Astrocyte (in vitro differentiated cells and primary cell): Measurements from ENCODE around the gene PTH1R. TPM values are rescaled to one million over a fixed set of nuclear protein-coding genes. Genes with fewer than 3 reads are reported as not detected.

Source experiments
- DNase-seq: peaks from one replicate; pipeline ENCODE4 v3.0.0-alpha.2; 2010; ENCODE audit warnings: low read depth
- FAIRE-seq: peaks from 2 replicates; lab custom pipeline; 2011; peaks lifted over from hg19 to GRCh38; lab: Jason Lieb, UNC
- H2AFZ ChIP-seq: 2 replicates; pipeline ENCODE4 v1.6.0; 2012; ENCODE audit warnings: low read depth, low read length, inconsistent platforms
- H3K27ac ChIP-seq: 2 replicates; pipeline ENCODE4 v1.5.1; 2011; ENCODE audit warnings: low read depth, low read length, inconsistent platforms
- H3K27me3 ChIP-seq: 2 replicates; pipeline ENCODE4 v1.6.0; 2011; ENCODE audit warnings: low read length, inconsistent platforms; ENCODE audit not compliant: insufficient read depth
- H3K36me3 ChIP-seq: 2 replicates; pipeline ENCODE4 v1.5.1; 2011; ENCODE audit warnings: low read length, inconsistent platforms; ENCODE audit not compliant: insufficient read depth
- H3K4me1 ChIP-seq: 2 replicates; pipeline ENCODE4 v1.5.1; 2011; ENCODE audit warnings: low read length, inconsistent platforms; ENCODE audit not compliant: insufficient read depth
- H3K4me2 ChIP-seq: 2 replicates; pipeline ENCODE4 v1.6.0; 2012; ENCODE audit warnings: low read length, inconsistent platforms
- H3K4me3 ChIP-seq: 2 replicates; pipeline ENCODE4 v1.5.1; 2011; ENCODE audit warnings: low read depth, mild to moderate bottlenecking, low read length, inconsistent platforms; ENCODE audit not compliant: insufficient read depth
- H3K79me2 ChIP-seq: 2 replicates; pipeline ENCODE4 v1.6.0; 2012; ENCODE audit warnings: mild to moderate bottlenecking, low read length, inconsistent platforms; ENCODE audit not compliant: insufficient read depth
- H3K9ac ChIP-seq: 2 replicates; pipeline ENCODE4 v1.6.0; 2012; ENCODE audit warnings: mild to moderate bottlenecking, low read length, inconsistent platforms
- H3K9me3 ChIP-seq: 2 replicates; pipeline ENCODE4 v1.5.1; 2012; ENCODE audit warnings: low read depth, mild to moderate bottlenecking, low read length, inconsistent platforms; ENCODE audit not compliant: insufficient read depth
- H4K20me1 ChIP-seq: 2 replicates; pipeline ENCODE4 v1.6.0; 2012; ENCODE audit warnings: low read length, inconsistent platforms; ENCODE audit not compliant: insufficient read depth
- H3K27ac Mint-ChIP-seq: one replicate; pipeline ENCODE4 v1.8.0; 2021; ENCODE audit warnings: mild to moderate bottlenecking, mixed read lengths; ENCODE audit not compliant: unreplicated experiment
- H3K27me3 Mint-ChIP-seq: one replicate; pipeline ENCODE4 v1.8.0; 2021; ENCODE audit warnings: low read depth, mixed read lengths; ENCODE audit not compliant: unreplicated experiment
- H3K36me3 Mint-ChIP-seq: one replicate; pipeline ENCODE4 v1.8.0; 2021; ENCODE audit warnings: low read depth, mixed read lengths; ENCODE audit not compliant: unreplicated experiment
- H3K4me1 Mint-ChIP-seq: one replicate; pipeline ENCODE4 v1.8.0; 2021; ENCODE audit warnings: low read depth, mixed read lengths; ENCODE audit not compliant: unreplicated experiment
- H3K4me3 Mint-ChIP-seq: one replicate; pipeline ENCODE4 v1.8.0; 2021; ENCODE audit warnings: mild to moderate bottlenecking, moderate library complexity, mixed read lengths; ENCODE audit not compliant: unreplicated experiment
- H3K9me3 Mint-ChIP-seq: one replicate; pipeline ENCODE4 v1.8.0; 2021; ENCODE audit warnings: mild to moderate bottlenecking, mixed read lengths; ENCODE audit not compliant: unreplicated experiment
- EZH2 ChIP-seq: IDR thresholded peaks from 2 replicates; pipeline ENCODE4 v1.6.1; 2012; ENCODE audit warnings: mild to moderate bottlenecking, low read length, inconsistent platforms; ENCODE audit not compliant: insufficient read depth
- total RNA-seq: library from RNA; stranded (reverse); gene quantifications from 2 replicates; pipeline ENCODE4 v1.2.1, GENCODE V29; 2021
- TF ChIP-seq, protein P1 (sequence below): IDR thresholded peaks from 2 replicates; pipeline ENCODE4 v1.5.1; 2011; ENCODE audit warnings: low read depth, mild to moderate bottlenecking, inconsistent platforms, low read length, moderate library complexity; ENCODE audit not compliant: insufficient read depth

PTH1R gene
- total RNA-seq, 1 donor from 2014 or later: 5.2 TPM

GRCh38 chr3:46900007-46900292 lies 22.4 kb downstream of the PTH1R start:
- no peak for TF ChIP-seq EZH2
- TF ChIP-seq, protein P1, sequence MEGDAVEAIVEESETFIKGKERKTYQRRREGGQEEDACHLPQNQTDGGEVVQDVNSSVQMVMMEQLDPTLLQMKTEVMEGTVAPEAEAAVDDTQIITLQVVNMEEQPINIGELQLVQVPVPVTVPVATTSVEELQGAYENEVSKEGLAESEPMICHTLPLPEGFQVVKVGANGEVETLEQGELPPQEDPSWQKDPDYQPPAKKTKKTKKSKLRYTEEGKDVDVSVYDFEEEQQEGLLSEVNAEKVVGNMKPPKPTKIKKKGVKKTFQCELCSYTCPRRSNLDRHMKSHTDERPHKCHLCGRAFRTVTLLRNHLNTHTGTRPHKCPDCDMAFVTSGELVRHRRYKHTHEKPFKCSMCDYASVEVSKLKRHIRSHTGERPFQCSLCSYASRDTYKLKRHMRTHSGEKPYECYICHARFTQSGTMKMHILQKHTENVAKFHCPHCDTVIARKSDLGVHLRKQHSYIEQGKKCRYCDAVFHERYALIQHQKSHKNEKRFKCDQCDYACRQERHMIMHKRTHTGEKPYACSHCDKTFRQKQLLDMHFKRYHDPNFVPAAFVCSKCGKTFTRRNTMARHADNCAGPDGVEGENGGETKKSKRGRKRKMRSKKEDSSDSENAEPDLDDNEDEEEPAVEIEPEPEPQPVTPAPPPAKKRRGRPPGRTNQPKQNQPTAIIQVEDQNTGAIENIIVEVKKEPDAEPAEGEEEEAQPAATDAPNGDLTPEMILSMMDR: no peak
- FAIRE-seq (no peak), DNase-seq (no peak)
- H3K9me3 Mint-ChIP-seq: no peaks in the 10 kb centered on the region
- Histone ChIP-seq H4K20me1 (peaks cover 6% of the 10 kb centered on the region), H3K27me3 (no peaks in the 10 kb centered on the region), H3K4me1 (peaks cover 5% of the 10 kb centered on the region), H2AFZ (no peak overlapping the region), H3K27ac (no peak overlapping the region), H3K4me2 (no peak overlapping the region), H3K9ac (no peak overlapping the region), H3K36me3 (no peaks in the 10 kb centered on the region), H3K4me3 (no peak overlapping the region), H3K79me2 (no peaks in the 10 kb centered on the region), H3K9me3 (no peaks in the 10 kb centered on the region)
- no peaks in the 10 kb centered on the region for H3K4me1 Mint-ChIP-seq
- H3K27ac Mint-ChIP-seq: no peak overlapping the region
- peaks cover 52% of the 10 kb centered on the region for H3K27me3 Mint-ChIP-seq
- H3K36me3 Mint-ChIP-seq: no peaks in the 10 kb centered on the region
- no peak overlapping the region for H3K4me3 Mint-ChIP-seq

GRCh38 chr3:46900356-46900755 lies 22.8 kb downstream of the PTH1R start:
- no peak for DNase-seq
- Mint-ChIP-seq H3K36me3 (no peaks in the 10 kb centered on the region), H3K27ac (no peak overlapping the region), H3K4me1 (no peaks in the 10 kb centered on the region), H3K4me3 (peak overlapping the region; percentile 34), H3K9me3 (no peaks in the 10 kb centered on the region), H3K27me3 (peaks cover 48% of the 10 kb centered on the region)
- TF ChIP-seq, protein P1: no peak
- no peak for TF ChIP-seq EZH2
- Histone ChIP-seq H3K4me1 (peaks cover 5% of the 10 kb centered on the region), H3K27ac (no peak overlapping the region), H2AFZ (no peak overlapping the region), H3K79me2 (no peaks in the 10 kb centered on the region), H3K9ac (no peak overlapping the region), H3K4me2 (no peak overlapping the region), H3K4me3 (no peak overlapping the region), H3K36me3 (no peaks in the 10 kb centered on the region), H4K20me1 (peaks cover 5% of the 10 kb centered on the region), H3K9me3 (no peaks in the 10 kb centered on the region), H3K27me3 (no peaks in the 10 kb centered on the region)
- no peak for FAIRE-seq

GRCh38 chr3:46901061-46901460 lies 23.5 kb downstream of the PTH1R start:
- Mint-ChIP-seq H3K9me3 (no peaks in the 10 kb centered on the region), H3K4me3 (no peak overlapping the region), H3K27me3 (peaks cover 44% of the 10 kb centered on the region), H3K4me1 (no peaks in the 10 kb centered on the region), H3K36me3 (no peaks in the 10 kb centered on the region), H3K27ac (no peak overlapping the region)
- Histone ChIP-seq H3K4me2 (no peak overlapping the region), H3K27ac (no peak overlapping the region), H3K4me1 (peaks cover 5% of the 10 kb centered on the region), H3K79me2 (no peaks in the 10 kb centered on the region), H3K4me3 (no peak overlapping the region), H3K9ac (no peak overlapping the region), H3K9me3 (no peaks in the 10 kb centered on the region), H3K36me3 (no peaks in the 10 kb centered on the region), H3K27me3 (no peaks in the 10 kb centered on the region), H4K20me1 (no peaks in the 10 kb centered on the region), H2AFZ (no peak overlapping the region)
- no peak for FAIRE-seq
- TF ChIP-seq, protein P1: no peak
- no peak for TF ChIP-seq EZH2
- DNase-seq: no peak
